ENCODE results near the gene MVB12B. TPM values are rescaled to one million over a fixed set of nuclear protein-coding genes. Genes with fewer than 3 reads are reported as not detected.

The MVB12B gene
- total RNA-seq, 2 experiments from 2014 or later, result 14.3 to 15.3 TPM

DNA sequence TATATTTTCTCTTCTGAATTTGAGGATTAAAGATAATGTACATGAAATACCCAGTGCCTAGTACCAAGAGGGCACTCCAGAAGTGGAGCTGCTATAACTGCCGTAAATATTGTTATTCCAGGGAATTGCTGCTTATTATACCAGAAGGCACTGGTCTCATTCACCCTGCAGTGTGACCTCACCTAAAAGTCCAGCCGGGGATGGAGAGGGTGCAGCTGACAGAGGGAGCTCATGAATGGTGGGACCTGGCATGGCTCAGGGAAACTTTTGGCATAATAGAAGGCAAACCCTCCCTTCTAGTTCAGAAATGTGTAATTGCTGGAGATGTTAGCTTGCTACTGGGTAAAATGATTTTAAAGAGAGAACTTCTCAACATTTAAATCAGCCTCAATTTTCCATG, 108.5 kb downstream of the MVB12B start:
- intact Hi-C loops (cut with DNase I, micrococcal nuclease), result no loop called here
- Histone ChIP-seq H3K27me3 (ENCODE audit: control insufficient read depth in 1 of 2, insufficient read depth in 2 of 2, low read length in 2 of 2) (no peaks in the 10 kb centered on the region), H3K27ac (ENCODE audit: low read depth in 1 of 2, low read length in 2 of 2) (no peak overlapping the region), H3K4me1 (ENCODE audit: insufficient read depth, low read length) (no peaks in the 10 kb centered on the region), H3K9me3 (ENCODE audit: control insufficient read depth in 1 of 2, insufficient read depth in 1 of 2, low read length in 2 of 2) (no peaks in the 10 kb centered on the region), H3K4me3 (ENCODE audit: low read length) (no peak overlapping the region), H3K36me3 (ENCODE audit: insufficient read depth, low read length) (no peaks in the 10 kb centered on the region)
- ATAC-seq (ENCODE audit: poor library complexity) (no peak), DNase-seq (no peak)
- no peaks in the 10 kb centered on the region for H3K4me1 Mint-ChIP-seq (ENCODE audit: low read depth)
- no peaks in the 10 kb centered on the region for H3K36me3 Mint-ChIP-seq (ENCODE audit: low read depth)
- POLR2A ChIA-PET, result no interaction called here
- TF ChIP-seq CTCF (IDR thresholded peaks at IDR 0.05), result no peak
- no peaks in the 10 kb centered on the region for H3K27me3 Mint-ChIP-seq
- no peak overlapping the region for H3K4me3 Mint-ChIP-seq
- CTCF ChIA-PET, result interaction anchor here (0.7 kb wide), 1 partner anchor 37 kb away, joined by 3 read pairs; no protein-coding TSS in a partner anchor
- no peak overlapping the region for H3K27ac Mint-ChIP-seq
- H3K9me3 Mint-ChIP-seq, result no peaks in the 10 kb centered on the region

DNA sequence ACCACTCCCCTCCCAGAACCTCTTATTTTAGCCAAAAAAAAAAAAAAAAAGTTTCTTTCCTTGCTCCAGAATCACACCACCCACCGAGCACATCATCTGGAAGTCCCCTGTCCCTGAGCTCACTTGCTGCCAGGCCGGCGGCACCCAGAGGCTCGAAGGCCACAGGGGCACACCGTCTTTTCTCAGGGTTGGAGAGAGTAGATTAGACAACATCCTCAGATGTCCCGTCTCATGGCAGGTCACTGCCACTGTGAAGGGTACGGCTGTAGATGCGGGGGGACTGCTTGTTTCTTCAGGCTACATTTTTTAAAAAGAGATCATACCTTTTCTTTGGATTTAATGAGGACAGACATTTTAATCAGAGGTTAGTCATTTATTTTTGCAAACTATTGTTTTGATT, 109.0 kb downstream of the MVB12B start:
- H3K36me3 Mint-ChIP-seq (ENCODE audit: low read depth), result no peaks in the 10 kb centered on the region
- no peak for DNase-seq
- H3K4me3 Mint-ChIP-seq, result no peak overlapping the region
- no peak for ATAC-seq (ENCODE audit: poor library complexity)
- TF ChIP-seq CTCF (IDR thresholded peaks at IDR 0.05), result no peak
- no peak overlapping the region for H3K27ac Mint-ChIP-seq
- Histone ChIP-seq H3K27ac (ENCODE audit: low read depth in 1 of 2, low read length in 2 of 2) (no peak overlapping the region), H3K4me1 (ENCODE audit: insufficient read depth, low read length) (no peaks in the 10 kb centered on the region), H3K4me3 (ENCODE audit: low read length) (no peak overlapping the region), H3K27me3 (ENCODE audit: control insufficient read depth in 1 of 2, insufficient read depth in 2 of 2, low read length in 2 of 2) (no peaks in the 10 kb centered on the region), H3K9me3 (ENCODE audit: control insufficient read depth in 1 of 2, insufficient read depth in 1 of 2, low read length in 2 of 2) (no peaks in the 10 kb centered on the region), H3K36me3 (ENCODE audit: insufficient read depth, low read length) (no peaks in the 10 kb centered on the region)
- no peaks in the 10 kb centered on the region for H3K27me3 Mint-ChIP-seq
- no peaks in the 10 kb centered on the region for H3K9me3 Mint-ChIP-seq
- CTCF ChIA-PET, result interaction anchor here (0.7 kb wide), 1 partner anchor 37 kb away, joined by 3 read pairs; no protein-coding TSS in a partner anchor
- intact Hi-C loops (cut with DNase I, micrococcal nuclease), result no loop called here
- POLR2A ChIA-PET, result no interaction called here
- no peaks in the 10 kb centered on the region for H3K4me1 Mint-ChIP-seq (ENCODE audit: low read depth)

- CTCF ChIA-PET, result no interaction called here
- DNase-seq, result no peak
- no peaks in the 10 kb centered on the region for H3K9me3 ChIP-seq (ENCODE audit: control insufficient read depth in 1 of 2, insufficient read depth in 1 of 2, low read length in 2 of 2)
- no peaks in the 10 kb centered on the region for H3K36me3 ChIP-seq (ENCODE audit: insufficient read depth, low read length)
- no peak overlapping the region for H3K27ac ChIP-seq (ENCODE audit: low read depth in 1 of 2, low read length in 2 of 2)
- Mint-ChIP-seq H3K9me3 (no peaks in the 10 kb centered on the region), H3K4me3 (no peak overlapping the region), H3K27me3 (no peaks in the 10 kb centered on the region), H3K36me3 (ENCODE audit: low read depth) (no peaks in the 10 kb centered on the region), H3K27ac (no peak overlapping the region), H3K4me1 (ENCODE audit: low read depth) (no peaks in the 10 kb centered on the region)
- no peaks in the 10 kb centered on the region for H3K27me3 ChIP-seq (ENCODE audit: control insufficient read depth in 1 of 2, insufficient read depth in 2 of 2, low read length in 2 of 2)
- H3K4me3 ChIP-seq (ENCODE audit: low read length), result no peak overlapping the region
- intact Hi-C loops (cut with DNase I, micrococcal nuclease), result no loop called here
- POLR2A ChIA-PET, result no interaction called here
- H3K4me1 ChIP-seq (ENCODE audit: insufficient read depth, low read length), result no peaks in the 10 kb centered on the region
- ATAC-seq (ENCODE audit: poor library complexity), result no peak
- no peak for TF ChIP-seq CTCF (IDR thresholded peaks at IDR 0.05)
Measured at GRCh38 chr9:126436545-126437267, 110.1 kb downstream of the MVB12B start.

All from CD4-positive, alpha-beta T cell (primary cell).